Adrenal gland (tissue), 12 donors: ENCODE measurements around the gene INPP4A. TPM values are rescaled to one million over a fixed set of nuclear protein-coding genes. Genes with fewer than 3 reads are reported as not detected.

Experiments
- DNase-seq, 7 donors: peaks; one replicate each; pipeline ENCODE4 v3.0.0-alpha.2; 2019 to 2020
- H3K27ac ChIP-seq, 5 donors: fragments of 200-600 bp; sonication (generic) in 4 of 5; 1 replicate in 3 of 5; 2 replicates in 2 of 5; pipeline versions ENCODE4 v1.5.1 to v1.8.0; 2016 to 2020; ENCODE audit warnings: mild to moderate bottlenecking in 1 of 5
- H3K27me3 ChIP-seq: fragments of 200-600 bp; 2 replicates; pipeline ENCODE4 v1.8.0; 2021
- H3K36me3 ChIP-seq, 2 donors: fragments of 200-600 bp; replicated peaks in 1 of 2; 1 replicate in 1 of 2; 2 replicates in 1 of 2; pipeline versions ENCODE4 v1.5.1 to v1.8.0; 2018 to 2022
- H3K4me1 ChIP-seq, 2 donors: fragments of 200-600 bp; replicated peaks in 1 of 2; 1 replicate in 1 of 2; 2 replicates in 1 of 2; pipeline versions ENCODE4 v1.5.1 to v1.8.0; 2018 to 2021
- H3K4me3 ChIP-seq, 4 donors: fragments of 200-600 bp; sonication (generic) in 3 of 4; one replicate each; pipeline ENCODE4 v1.5.1; 2016 to 2018
- H3K9me3 ChIP-seq, 3 donors: fragments of 200-600 bp; sonication (generic) in 1 of 3; replicated peaks in 1 of 3; 1 replicate in 2 of 3; 2 replicates in 1 of 3; pipeline versions ENCODE4 v1.5.1 to v1.8.0; 2016 to 2021
- CTCF ChIP-seq, 6 experiments: fragments of 450-650 bp in 4 of 6; fragments of 200-600 bp in 2 of 6; sonication (generic) in 1 of 6; IDR thresholded peaks; 1 replicate in 5 of 6; 2 replicates in 1 of 6; pipeline versions ENCODE4 v1.5.1 to v1.8.0; 2016 to 2021; ENCODE audit warnings: antibody characterized with exemption in 6 of 6, mild to moderate bottlenecking in 2 of 6, moderate library complexity in 1 of 6
- POLR2A ChIP-seq, 2 donors: fragments of 450-650 bp; IDR thresholded peaks; one replicate each; pipeline ENCODE4 v1.6.1; 2017; ENCODE audit warnings: antibody characterized with exemption in 2 of 2, mild to moderate bottlenecking in 2 of 2, moderate library complexity in 1 of 2
- WGBS, 4 donors: extraction: QIAGEN DNeasy Blood & Tissue Kit in 2 of 4; methylation state at CpG; one replicate each; pipeline versions ENCODE4 v1.1.5 to v1.1.7; 2013 to 2017; 5-methylcytosine and 5-hydroxymethylcytosine counted together
- intact Hi-C, 2 donors: fragments of 100-400 bp; cut with DNase I; formaldehyde crosslinking; loops; one replicate each; pipeline versions ENCODE4 v1.14.1 to v1.15.0; 2022 to 2023
- polyA plus RNA-seq, 3 donors: library from polyadenylated mRNA; stranded (reverse); fragments of 200-250 nt in 2 of 3; fragments of 350-450 nt in 1 of 3; fragmentation: Illumina TruSeq in 1 of 3; extraction: RNeasy Lipid Tissue Mini Kit (QIAGEN cat#74804) in 1 of 3; gene quantifications; one replicate each; pipeline ENCODE4 v1.2.3, GENCODE V29; 2013 to 2014
- total RNA-seq, 9 donors: library from RNA; depleted of rRNA in 4 of 9; stranded (reverse); fragments of >200 nt in 4 of 9; fragments of 120-200 nt in 1 of 9; fragmentation: NEBNext Ultra II Directional in 1 of 9; extraction: Animal tissue kit (Norgen Biotek cat#: 25700) in 1 of 9; gene quantifications; one replicate each; pipeline versions ENCODE4 v1.1.0 to v1.2.4, GENCODE V29; 2013 to 2023
- donor health status: healthy with polysubstance abuse.
- donor health status: Bipolar disorder and iron deficiency.
- donor health status: DM: yes; HTN: yes; CAD: no.
- donor health status: DM: no; HTN: no; CAD: no.
- donor health status: DM: no; HTN: no; CAD: no.
- donor health status: DM: yes; HTN: yes; CAD: no.

Gene INPP4A
- total and polyA plus RNA-seq, 12 donors = 8.8 to 40.5 (median 27.3) TPM

- peak; percentile 47 to 81 (median 65) for DNase-seq
- peaks cover 33 to 40% of the 10 kb centered on the region in 2 donors for H3K4me1 ChIP-seq
- no peak overlapping the region for H3K4me3 ChIP-seq
- H3K9me3 ChIP-seq = no peaks in the 10 kb centered on the region
- peak overlapping the region; percentile 31 to 91 (median 88) for H3K27ac ChIP-seq
- 42 to 55% (median 46%) methylated on average over 11 to 13 of the region's 13 CpGs for WGBS, 4 donors
- TF ChIP-seq POLR2A (IDR thresholded peaks at IDR 0.05) (peak in 1 of 2 donors; percentile 45), CTCF (IDR thresholded peaks at IDR 0.05) (no peak)
- no peaks in the 10 kb centered on the region for H3K27me3 ChIP-seq
- peaks cover 0 to 47% of the 10 kb centered on the region in 2 donors for H3K36me3 ChIP-seq
- intact Hi-C loops = loop anchor here in 1 of 2 donors (10.0 kb wide), 1 partner anchor 147 kb away; no protein-coding TSS in a partner anchor
Measured at GRCh38 chr2:98561902-98562695, 117.4 kb downstream of the INPP4A start.

GRCh38 chr2:98563394-98563793 lies 118.7 kb downstream of the INPP4A start:
- Histone ChIP-seq H3K9me3 (no peaks in the 10 kb centered on the region), H3K4me1 (peaks cover 33 to 40% of the 10 kb centered on the region in 2 donors), H3K27ac (peak overlapping the region in 1 of 5 donors; percentile 91), H3K27me3 (no peaks in the 10 kb centered on the region), H3K4me3 (no peak overlapping the region), H3K36me3 (peaks cover 0 to 60% of the 10 kb centered on the region in 2 donors)
- 91 to 98% (median 97%) methylated on average over 10 to 13 of the region's 13 CpGs for whole genome bisulfite sequencing, 4 donors
- intact Hi-C loops = loop anchor here in 1 of 2 donors (10.0 kb wide), 1 partner anchor 149 kb away; no protein-coding TSS in a partner anchor
- no peak for TF ChIP-seq CTCF (IDR thresholded peaks at IDR 0.05)
- no peak for TF ChIP-seq POLR2A (IDR thresholded peaks at IDR 0.05)
- no peak for DNase-seq

GRCh38 chr2:98564541-98565132 lies 120.0 kb downstream of the INPP4A start:
- WGBS, 4 donors = 93 to 95% (median 94%) methylated on average over 13 to 17 of the region's 17 CpGs
- H3K27ac ChIP-seq = no peak overlapping the region
- H3K9me3 ChIP-seq = no peaks in the 10 kb centered on the region
- no peak overlapping the region for H3K4me3 ChIP-seq
- peaks cover 32 to 37% of the 10 kb centered on the region in 2 donors for H3K4me1 ChIP-seq
- intact Hi-C loops = loop anchor here in 1 of 2 donors (10.0 kb wide), 1 partner anchor 150 kb away; no protein-coding TSS in a partner anchor
- peaks cover 0 to 63% of the 10 kb centered on the region in 2 donors for H3K36me3 ChIP-seq
- TF ChIP-seq CTCF (IDR thresholded peaks at IDR 0.05) = no peak
- no peak for TF ChIP-seq POLR2A (IDR thresholded peaks at IDR 0.05)
- DNase-seq = no peak
- no peaks in the 10 kb centered on the region for H3K27me3 ChIP-seq

- 66 to 73% (median 69%) methylated on average over 8 to 9 of the region's 9 CpGs for WGBS, 4 donors
- Histone ChIP-seq H3K9me3 (no peaks in the 10 kb centered on the region), H3K4me3 (no peak overlapping the region), H3K36me3 (peaks cover 0 to 69% of the 10 kb centered on the region in 2 donors), H3K4me1 (peaks cover 26 to 29% of the 10 kb centered on the region in 2 donors), H3K27me3 (no peaks in the 10 kb centered on the region), H3K27ac (peak overlapping the region in 3 of 5 donors; percentile 46 to 56 (median 52))
- intact Hi-C loops = loop anchor here in 1 of 2 donors (10.0 kb wide), 1 partner anchor 151 kb away; no protein-coding TSS in a partner anchor
- peak; percentile 35 to 78 (median 59) for DNase-seq
- TF ChIP-seq CTCF (IDR thresholded peaks at IDR 0.05) (no peak), POLR2A (IDR thresholded peaks at IDR 0.05) (peak in 1 of 2 donors; percentile 23)
Measured at GRCh38 chr2:98565286-98565860, 120.7 kb downstream of the INPP4A start.
